Immature natural killer cell (primary cell): ENCODE measurements around the gene CSNK2A3. TPM values are rescaled to one million over a fixed set of nuclear protein-coding genes. Genes with fewer than 3 reads are reported as not detected.
A peak's percentile ranks its signal among the peaks of the same experiment; 100 is the strongest.

Source experiments
- DNase-seq, 3 donors: peaks; one replicate each; pipeline ENCODE4 v3.0.0; 2022; ENCODE audit warnings: mixed read lengths in 1 of 3
- H3K27ac Mint-ChIP-seq, 6 donors: one replicate each; pipeline ENCODE4 v1.8.0; 2020; ENCODE audit warnings: mixed read lengths in 6 of 6, mild to moderate bottlenecking in 5 of 6, inconsistent platforms in 4 of 6, moderate library complexity in 3 of 6
- H3K27me3 Mint-ChIP-seq, 3 donors: one replicate each; pipeline ENCODE4 v1.8.0; 2020 to 2021; ENCODE audit warnings: low read depth in 3 of 3, mild to moderate bottlenecking in 3 of 3, mixed read lengths in 3 of 3, moderate library complexity in 3 of 3, inconsistent platforms in 1 of 3
- H3K36me3 Mint-ChIP-seq, 3 donors: one replicate each; pipeline ENCODE4 v1.8.0; 2020; ENCODE audit warnings: mixed read lengths in 3 of 3, inconsistent platforms in 2 of 3, mild to moderate bottlenecking in 2 of 3
- H3K4me1 Mint-ChIP-seq, 2 donors: one replicate each; pipeline ENCODE4 v1.8.0; 2020; ENCODE audit warnings: inconsistent platforms in 2 of 2, mild to moderate bottlenecking in 2 of 2, mixed read lengths in 2 of 2, moderate library complexity in 1 of 2
- H3K4me3 Mint-ChIP-seq, 5 donors: one replicate each; pipeline ENCODE4 v1.8.0; 2020; ENCODE audit warnings: mild to moderate bottlenecking in 5 of 5, mixed read lengths in 5 of 5, inconsistent platforms in 3 of 5, moderate library complexity in 3 of 5
- H3K9me3 Mint-ChIP-seq, 6 donors: one replicate each; pipeline ENCODE4 v1.8.0; 2020; ENCODE audit warnings: mild to moderate bottlenecking in 6 of 6, mixed read lengths in 6 of 6, inconsistent platforms in 4 of 6, moderate library complexity in 3 of 6
- polyA plus RNA-seq, 3 donors: library from polyadenylated mRNA; unstranded; fragments of 300-500 nt; fragmentation: Illumina TruSeq; gene quantifications; one replicate each; pipeline ENCODE4 v1.2.3, GENCODE V29; 2021

The CSNK2A3 gene
- polyA plus RNA-seq, 3 donors from 2014 or later, result 0.85 to 1.3 (median 0.93) TPM

- no peak overlapping the region for H3K4me3 Mint-ChIP-seq
- DNase-seq, result no peak
- peaks cover 2 to 3% (median 2%) of the 10 kb centered on the region in 3 donors for H3K27me3 Mint-ChIP-seq
- H3K4me1 Mint-ChIP-seq, result peaks cover 7 to 9% of the 10 kb centered on the region in 2 donors
- no peak overlapping the region for H3K27ac Mint-ChIP-seq
- no peaks in the 10 kb centered on the region for H3K36me3 Mint-ChIP-seq
- H3K9me3 Mint-ChIP-seq, result no peaks in the 10 kb centered on the region
These were observed 39.6 kb downstream of the CSNK2A3 start for GRCh38 chr11:11313426-11313825.

- H3K27me3 Mint-ChIP-seq, result peaks cover 2 to 3% (median 3%) of the 10 kb centered on the region in 3 donors
- H3K27ac Mint-ChIP-seq, result no peak overlapping the region
- H3K36me3 Mint-ChIP-seq, result no peaks in the 10 kb centered on the region
- H3K9me3 Mint-ChIP-seq, result no peaks in the 10 kb centered on the region
- H3K4me3 Mint-ChIP-seq, result no peak overlapping the region
- peaks cover 7 to 9% of the 10 kb centered on the region in 2 donors for H3K4me1 Mint-ChIP-seq
- DNase-seq, result no peak
These were observed 40.3 kb downstream of the CSNK2A3 start for GRCh38 chr11:11312738-11313137.

GRCh38 chr11:11311169-11311568, 41.9 kb downstream of the CSNK2A3 start:
- no peak for DNase-seq

GRCh38 chr11:11309906-11310305, 43.1 kb downstream of the CSNK2A3 start:
- Mint-ChIP-seq H3K9me3 (no peaks in the 10 kb centered on the region), H3K4me3 (no peak overlapping the region), H3K27ac (no peak overlapping the region), H3K4me1 (peaks cover 7 to 9% of the 10 kb centered on the region in 2 donors), H3K36me3 (no peaks in the 10 kb centered on the region), H3K27me3 (peaks cover 2 to 3% (median 2%) of the 10 kb centered on the region in 3 donors)
- no peak for DNase-seq

More at GRCh38 chr11:11311169-11311568, 41.9 kb downstream of the CSNK2A3 start:
- Mint-ChIP-seq H3K27me3 (peaks cover 2 to 3% (median 2%) of the 10 kb centered on the region in 3 donors), H3K36me3 (no peaks in the 10 kb centered on the region), H3K9me3 (no peaks in the 10 kb centered on the region), H3K4me3 (peak overlapping the region in 1 of 5 donors; percentile 15), H3K27ac (no peak overlapping the region), H3K4me1 (peaks cover 7 to 9% of the 10 kb centered on the region in 2 donors)

GRCh38 chr11:11308249-11308648, 44.8 kb downstream of the CSNK2A3 start:
- Mint-ChIP-seq H3K27ac (no peak overlapping the region), H3K36me3 (no peaks in the 10 kb centered on the region), H3K4me3 (no peak overlapping the region), H3K27me3 (peaks cover 2 to 4% (median 4%) of the 10 kb centered on the region in 3 donors), H3K4me1 (peaks cover 7 to 9% of the 10 kb centered on the region in 2 donors), H3K9me3 (no peaks in the 10 kb centered on the region)
- no peak for DNase-seq

- H3K4me3 Mint-ChIP-seq, result no peak overlapping the region
- no peaks in the 10 kb centered on the region for H3K36me3 Mint-ChIP-seq
- no peak for DNase-seq
- no peak overlapping the region for H3K27ac Mint-ChIP-seq
- H3K4me1 Mint-ChIP-seq, result peaks cover 7 to 9% of the 10 kb centered on the region in 2 donors
- peaks cover 2 to 4% (median 2%) of the 10 kb centered on the region in 3 donors for H3K27me3 Mint-ChIP-seq
- no peaks in the 10 kb centered on the region for H3K9me3 Mint-ChIP-seq
These were observed 46.2 kb downstream of the CSNK2A3 start for GRCh38 chr11:11306855-11307254.

- H3K4me3 Mint-ChIP-seq, result no peak overlapping the region
- peaks cover 2 to 9% (median 6%) of the 10 kb centered on the region in 3 donors for H3K27me3 Mint-ChIP-seq
- no peaks in the 10 kb centered on the region for H3K4me1 Mint-ChIP-seq
- H3K27ac Mint-ChIP-seq, result no peak overlapping the region
- no peaks in the 10 kb centered on the region for H3K9me3 Mint-ChIP-seq
- no peak for DNase-seq
- no peaks in the 10 kb centered on the region for H3K36me3 Mint-ChIP-seq
These were observed 48.5 kb downstream of the CSNK2A3 start for GRCh38 chr11:11304550-11304949.

- DNase-seq, result no peak
- Mint-ChIP-seq H3K27me3 (peaks cover 2 to 7% (median 4%) of the 10 kb centered on the region in 3 donors), H3K4me3 (no peak overlapping the region), H3K9me3 (no peaks in the 10 kb centered on the region), H3K4me1 (no peaks in the 10 kb centered on the region), H3K27ac (no peak overlapping the region), H3K36me3 (no peaks in the 10 kb centered on the region)
These were observed 50.5 kb downstream of the CSNK2A3 start for GRCh38 chr11:11302565-11302964.
